HG03571 (cell line): ENCODE measurements around the gene OLA1.

Source experiments
- ATAC-seq: cut with Tn5 transposase; IDR thresholded peaks from one replicate; pipeline ENCODE4 v1.9.1; 2021; ENCODE audit not compliant: unreplicated experiment

OLA1 gene

DNA sequence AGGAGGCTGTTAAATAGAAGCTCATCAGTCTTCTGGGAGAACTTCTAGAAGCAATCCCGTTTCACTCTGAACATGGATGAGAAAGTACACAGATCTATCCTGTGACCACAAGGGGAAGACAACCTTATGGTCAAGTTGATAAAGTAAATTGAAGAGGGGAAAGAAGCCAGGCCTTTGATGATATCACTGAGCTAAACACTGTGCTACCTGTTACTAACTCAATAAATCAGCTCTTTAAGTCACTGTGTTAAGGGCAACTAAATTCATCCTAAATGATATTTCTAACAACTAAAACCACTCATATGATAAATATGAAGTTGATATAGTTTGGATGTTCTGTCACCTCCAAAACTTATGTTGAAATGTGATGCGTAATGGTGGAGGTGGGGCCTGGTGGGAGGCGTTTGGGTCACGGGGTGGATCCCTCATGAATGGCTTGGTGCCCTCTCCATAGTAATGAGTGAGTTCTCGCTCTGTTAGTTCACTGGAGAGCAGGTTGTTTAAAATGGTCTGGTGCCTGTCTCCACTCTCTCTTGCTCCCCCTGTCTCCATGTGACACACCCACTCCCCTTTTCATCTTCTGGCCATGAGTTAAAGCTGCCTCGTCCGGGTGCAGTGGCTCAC is 23.6 kb downstream of the OLA1 start:
- no peak for ATAC-seq

DNA sequence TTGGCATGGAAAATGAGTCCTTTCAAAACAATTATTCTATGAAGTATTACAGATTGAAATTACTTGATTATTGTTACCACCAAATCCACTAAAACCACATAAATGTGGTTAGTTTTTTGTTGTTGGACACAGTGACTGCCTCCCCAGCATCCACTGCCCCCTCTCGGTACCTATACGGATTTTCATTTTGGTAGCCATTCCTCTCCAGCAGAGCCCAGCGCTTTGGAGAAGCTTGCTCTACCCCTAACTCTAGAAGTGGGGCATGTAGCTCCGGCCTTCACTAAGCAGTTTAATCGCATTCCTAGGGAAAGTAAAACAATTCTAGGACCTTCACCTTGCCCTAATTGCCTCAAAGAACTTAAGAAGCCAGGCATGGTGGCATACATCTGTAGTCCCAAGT is 24.2 kb downstream of the OLA1 start:
- no peak for ATAC-seq

DNA sequence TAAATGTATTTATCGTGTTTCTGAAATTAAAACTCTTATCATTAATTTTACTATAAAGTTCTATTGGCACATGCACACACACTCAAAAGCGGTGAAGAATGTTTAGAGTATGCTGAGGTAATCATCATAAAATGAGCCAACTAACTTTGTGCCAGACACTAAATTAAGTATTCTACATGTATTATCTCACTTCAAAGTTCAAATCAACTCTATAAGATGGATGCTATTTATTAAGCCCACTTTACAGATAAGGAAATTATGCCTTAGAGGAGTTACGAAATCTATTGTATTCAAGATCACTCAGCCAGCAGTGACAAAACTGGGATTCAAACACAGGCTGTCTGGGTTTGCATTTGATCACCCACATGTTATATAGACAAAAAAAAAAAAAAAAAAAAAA is 24.9 kb downstream of the OLA1 start:
- ATAC-seq = no peak

DNA sequence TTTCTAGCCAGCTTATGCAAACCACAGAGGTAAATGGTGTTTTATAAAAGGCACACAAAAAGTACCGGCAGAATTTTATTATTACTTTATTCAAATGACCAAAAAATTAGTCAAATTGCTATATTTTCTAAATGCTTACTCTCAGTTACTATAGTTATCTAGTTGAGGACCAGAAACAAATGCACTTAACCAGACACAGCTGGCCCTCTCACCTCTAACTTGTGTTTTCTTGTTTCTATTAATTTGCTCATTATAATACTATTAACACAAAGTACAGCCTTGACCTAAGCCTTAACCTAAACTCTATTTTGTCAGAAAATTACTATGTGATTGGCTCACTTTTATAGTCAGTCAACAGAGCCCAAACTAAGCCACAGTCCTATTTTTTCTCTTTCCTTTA is 26.2 kb downstream of the OLA1 start:
- ATAC-seq = no peak

DNA sequence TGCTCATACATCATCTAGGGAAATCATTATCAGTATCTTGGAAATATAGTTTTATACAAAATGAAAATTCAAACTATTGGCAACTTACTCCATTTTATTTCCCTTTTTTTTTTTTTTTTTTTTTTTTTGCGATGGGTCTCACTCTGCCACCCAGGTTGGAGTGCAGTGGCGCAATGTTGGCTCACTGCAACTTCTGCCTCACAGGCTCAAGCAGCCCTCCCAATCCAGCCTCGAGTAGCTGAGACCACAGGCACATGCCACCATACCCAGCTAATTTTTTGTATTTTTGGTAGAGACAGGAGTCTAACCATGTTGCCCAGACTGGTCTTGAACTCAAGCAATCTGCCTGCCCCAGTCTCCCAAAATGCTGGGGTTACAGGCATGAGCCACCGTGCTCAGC is 29.0 kb downstream of the OLA1 start:
- ATAC-seq = no peak

DNA sequence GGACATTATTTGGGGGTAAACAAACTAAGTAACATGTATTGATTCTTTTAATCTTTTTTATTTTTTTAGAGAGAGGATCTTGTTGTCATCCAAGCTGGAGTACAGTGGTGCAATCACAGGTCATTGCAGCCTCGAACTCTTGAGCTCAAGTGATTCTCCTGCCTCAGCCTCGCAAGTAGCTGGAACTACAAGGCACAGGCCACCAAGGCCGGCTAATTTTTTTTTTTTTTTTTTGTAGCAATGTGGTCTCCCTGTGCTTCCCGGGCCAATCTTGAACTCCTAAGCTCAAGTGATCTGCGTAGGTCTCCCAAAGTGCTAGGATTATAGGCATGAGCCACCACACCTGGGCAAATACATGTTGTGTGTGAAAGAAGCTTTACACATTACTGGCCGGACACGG is 29.6 kb downstream of the OLA1 start:
- ATAC-seq = no peak

DNA sequence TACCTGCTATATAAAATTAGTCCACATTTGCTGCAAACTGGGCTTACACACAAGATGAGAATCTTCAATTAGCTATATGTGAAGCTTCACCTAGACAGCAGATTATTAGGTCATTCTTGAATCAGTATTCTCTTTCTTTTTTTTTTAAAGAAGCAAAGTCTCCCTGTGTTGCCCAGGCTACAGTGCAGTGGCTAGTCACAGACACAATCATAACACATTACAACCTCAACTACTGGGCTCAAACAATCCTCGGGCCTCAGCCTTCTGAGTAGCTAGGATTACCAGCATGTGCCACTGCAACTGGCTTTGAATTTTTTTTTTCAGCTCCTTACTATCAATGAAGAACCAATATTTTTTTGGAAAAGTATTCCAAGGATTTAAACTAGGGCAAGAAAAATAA is 30.5 kb downstream of the OLA1 start:
- ATAC-seq = no peak

DNA sequence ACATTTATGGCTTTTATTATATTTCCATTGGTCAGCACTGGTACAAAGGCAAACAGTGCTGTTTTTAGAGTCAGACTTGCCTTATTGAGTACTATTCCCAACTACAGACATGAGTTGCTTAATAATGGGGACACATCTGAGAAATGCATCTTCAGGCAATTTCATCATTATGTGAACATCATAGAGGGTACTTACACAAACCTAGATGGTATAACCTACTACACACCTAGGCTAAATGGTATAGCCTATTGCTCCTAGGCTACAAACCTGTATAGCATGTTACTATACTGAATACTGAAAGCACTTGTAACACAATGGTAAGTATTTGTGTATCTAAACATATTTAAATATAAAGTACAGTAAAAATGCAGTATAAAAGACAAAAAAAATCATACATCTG is 36.4 kb downstream of the OLA1 start:
- no peak for ATAC-seq

DNA sequence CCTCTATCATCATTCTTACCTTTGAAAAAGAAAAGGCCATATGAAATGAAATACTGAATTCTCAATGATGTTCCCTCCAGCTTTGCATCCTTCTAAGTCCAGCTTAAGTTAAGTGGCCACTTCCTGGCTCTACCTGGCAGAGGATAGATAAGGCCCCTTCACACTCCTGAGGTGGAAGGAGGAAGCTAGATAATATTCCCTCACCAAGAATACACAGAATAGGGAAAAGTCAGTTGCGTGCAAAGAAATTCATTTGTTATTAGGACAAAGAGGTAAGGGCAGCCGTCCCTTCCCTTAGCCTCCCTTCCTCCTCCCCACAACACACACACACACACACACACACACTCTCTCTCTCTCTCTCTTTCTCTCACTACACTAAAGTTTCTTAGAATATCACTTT is 37.5 kb downstream of the OLA1 start:
- no peak for ATAC-seq

DNA sequence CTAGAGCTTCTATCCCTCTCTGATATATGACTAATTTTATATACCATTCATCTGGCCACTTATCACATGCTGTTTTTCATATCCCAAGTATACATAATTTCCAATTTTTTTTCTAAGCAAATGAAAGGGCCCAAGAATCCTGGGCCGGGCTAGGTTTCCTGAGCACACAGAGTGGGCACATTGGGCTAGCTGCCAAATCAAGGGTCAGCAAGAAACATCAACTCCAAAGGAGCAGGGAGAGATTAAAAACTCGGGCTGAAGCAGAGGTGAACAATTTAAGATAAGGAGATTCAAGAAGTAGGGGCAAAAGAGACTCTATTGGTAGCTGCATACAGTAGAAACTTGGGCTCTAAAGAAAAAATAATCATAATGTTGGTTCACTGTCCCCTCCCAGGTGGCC is 39.0 kb downstream of the OLA1 start:
- no peak for ATAC-seq

DNA sequence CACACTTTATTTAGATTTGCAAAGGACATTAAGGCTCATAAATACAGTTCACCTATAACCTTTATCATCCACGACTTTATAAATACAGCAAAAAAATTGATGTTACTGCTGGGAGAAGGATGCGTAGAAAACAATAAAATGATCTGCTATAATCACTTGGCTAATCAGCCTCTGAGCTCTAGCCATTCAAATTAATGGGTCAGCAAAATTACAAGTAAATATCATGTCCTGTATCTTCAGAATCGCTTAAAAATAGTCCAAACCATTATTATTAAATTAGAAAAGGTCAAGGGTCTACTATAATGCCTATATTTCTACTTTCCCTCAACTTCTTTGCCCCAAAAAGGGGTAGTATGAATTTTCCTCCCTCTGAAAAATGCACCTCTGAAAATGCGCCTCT is 40.3 kb downstream of the OLA1 start:
- ATAC-seq = no peak

DNA sequence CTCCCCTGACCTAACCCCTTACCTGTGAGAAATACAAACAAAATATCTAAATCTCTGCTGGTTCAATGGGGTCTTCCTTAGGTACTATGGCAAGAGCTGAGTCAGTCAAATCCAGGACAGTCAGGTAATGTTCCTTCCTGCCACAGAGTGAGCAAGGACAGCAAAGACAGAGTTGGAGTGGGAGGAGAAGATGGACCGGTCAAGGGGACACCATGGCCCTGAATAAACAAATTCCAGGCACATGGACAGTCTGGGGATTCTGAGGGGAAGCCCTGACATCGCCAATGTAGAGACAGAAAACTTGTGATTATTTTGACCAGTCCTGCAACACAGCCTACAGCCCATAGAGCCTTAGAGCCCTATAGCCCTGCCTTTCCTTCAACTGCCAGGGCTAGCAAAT is 42.8 kb downstream of the OLA1 start:
- ATAC-seq = no peak

DNA sequence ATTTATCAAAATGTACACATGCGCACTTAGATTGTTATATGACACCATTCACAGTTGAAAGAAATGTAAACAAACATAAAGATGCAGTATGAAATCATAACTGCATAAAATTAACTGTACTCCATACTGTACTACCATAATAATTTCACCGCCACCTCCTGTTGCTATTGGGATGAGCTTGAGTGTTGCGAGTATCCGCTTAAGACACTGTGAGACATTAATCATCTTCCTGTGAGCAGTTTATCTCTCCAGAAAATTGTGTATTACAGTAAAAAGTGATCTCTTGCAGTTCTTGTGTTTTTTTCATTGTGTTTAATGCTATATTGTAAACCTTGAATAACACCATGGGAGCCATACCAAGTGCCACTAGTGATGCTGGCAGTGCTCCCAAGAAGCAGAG is 46.1 kb downstream of the OLA1 start:
- ATAC-seq = no peak

DNA sequence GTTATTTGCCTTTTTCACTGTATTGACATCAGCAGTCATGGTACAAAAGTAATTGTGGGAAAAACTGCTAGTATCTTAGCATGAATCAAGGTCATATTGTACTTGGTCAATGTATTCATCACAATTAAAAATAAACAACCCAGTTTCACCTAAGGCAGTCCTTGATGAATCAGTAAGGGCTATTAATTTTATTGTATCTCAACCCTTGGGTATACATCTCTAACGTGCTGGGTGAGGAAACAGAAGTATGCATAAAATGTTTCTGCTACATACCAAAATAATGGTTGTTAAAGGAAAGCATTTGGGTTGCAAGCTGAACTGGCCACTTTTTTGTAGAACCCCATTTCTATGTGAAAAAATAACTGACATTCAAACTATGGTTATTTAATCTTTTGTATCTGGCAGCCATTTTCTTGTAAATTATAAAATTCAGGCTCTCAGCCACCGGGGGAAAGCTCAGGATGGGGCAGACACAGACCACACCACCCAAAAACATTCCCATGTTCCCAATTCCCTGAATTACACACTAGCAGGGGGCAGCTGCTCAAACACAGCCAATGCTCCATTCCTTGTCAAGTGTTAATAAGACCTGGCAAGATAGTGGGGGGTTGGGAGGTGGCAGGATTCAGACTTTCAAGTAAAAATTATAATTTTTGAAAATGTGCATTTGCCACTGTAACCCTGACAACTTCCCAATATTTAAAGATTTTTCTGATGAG is 49.3 kb downstream of the OLA1 start:
- ATAC-seq = no peak

DNA sequence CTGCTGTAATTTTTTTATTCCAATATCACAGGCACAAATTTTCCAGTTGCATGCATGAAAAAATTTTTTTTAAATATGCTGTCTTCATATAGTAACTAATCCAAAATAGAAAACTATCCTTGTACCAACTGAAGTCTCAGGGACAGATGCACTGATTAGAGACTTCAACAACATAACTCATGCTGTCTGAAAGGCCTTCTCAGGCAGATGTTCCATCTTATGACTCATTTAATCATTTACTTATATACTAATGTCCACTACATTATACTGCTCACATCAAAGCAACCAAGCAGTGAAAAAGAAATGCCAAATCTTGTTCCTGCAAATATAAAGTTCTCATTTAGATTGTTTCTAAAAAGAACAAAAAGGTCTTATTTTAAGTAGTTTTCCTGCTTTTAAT is 53.1 kb downstream of the OLA1 start:
- ATAC-seq = no peak

DNA sequence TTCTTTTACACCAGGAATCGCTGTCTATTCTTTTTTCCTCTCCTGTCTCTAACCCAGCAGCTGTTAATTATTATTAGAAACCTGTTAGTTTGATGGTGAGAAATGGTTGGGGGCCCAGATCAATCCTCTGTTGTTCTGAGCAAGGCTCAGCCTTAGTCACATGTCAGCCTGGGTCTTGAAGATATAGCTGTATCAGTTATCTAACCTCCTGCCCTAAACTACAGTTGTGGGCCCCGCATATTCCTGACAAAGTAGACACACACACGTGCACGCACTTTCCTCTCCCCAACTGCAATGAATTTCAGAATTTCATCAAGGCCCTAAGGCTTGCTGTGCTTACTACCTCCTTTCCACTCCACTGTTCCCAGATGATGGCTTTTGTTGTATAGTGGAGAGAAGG is 54.6 kb downstream of the OLA1 start:
- no peak for ATAC-seq

DNA sequence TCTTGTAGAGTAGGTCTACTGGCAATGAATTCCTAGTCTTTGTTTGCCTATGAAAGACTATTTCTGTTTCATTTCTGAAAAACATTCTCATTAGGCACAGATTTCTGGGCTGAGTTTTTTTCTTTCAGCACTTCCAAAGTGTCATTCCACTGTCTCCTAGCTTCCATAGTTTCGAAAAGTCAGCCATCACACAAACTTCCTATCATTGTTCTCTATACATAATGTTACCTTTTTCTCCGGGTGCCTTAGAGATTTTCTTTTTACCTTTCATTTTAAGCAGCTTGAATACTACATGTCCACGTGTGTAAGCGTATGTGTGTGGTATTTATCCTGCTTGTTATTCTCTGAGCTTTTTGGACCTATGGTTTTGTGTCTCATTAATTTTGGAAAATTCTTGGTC is 55.7 kb downstream of the OLA1 start:
- ATAC-seq = no peak

DNA sequence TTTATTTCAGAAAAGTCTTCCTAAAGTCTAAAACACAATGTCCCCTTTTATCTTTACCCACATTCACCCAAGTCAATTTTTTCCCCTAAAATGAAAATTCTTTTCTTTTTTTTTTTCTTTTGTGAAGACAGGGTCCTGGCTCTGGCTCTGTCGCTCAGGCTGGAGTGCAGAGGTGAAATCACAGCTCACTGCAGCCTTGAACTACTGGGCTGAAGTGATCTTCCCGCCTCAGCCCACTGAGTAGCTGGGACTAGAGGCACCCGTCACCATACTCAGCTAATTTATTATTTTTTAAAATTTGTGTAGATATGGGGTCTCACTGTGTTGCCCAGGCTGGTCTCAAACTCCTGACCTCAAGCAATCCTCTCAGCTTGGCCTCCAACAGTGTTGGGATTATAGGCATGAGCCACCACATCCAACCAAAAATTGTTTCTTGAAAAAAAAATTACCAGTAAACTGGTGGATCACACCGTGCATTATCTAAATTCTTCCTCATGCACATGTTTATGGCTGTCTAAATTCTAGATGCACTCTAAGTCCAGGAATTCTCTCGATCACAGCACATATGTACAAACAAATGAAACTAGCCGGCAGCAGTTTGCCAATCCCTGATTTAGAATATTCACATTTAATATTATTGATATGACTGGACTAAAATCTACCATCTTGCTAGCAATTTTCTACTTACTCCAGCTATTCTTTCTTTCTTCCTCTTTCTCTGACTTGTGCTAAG is 56.8 kb downstream of the OLA1 start:
- ATAC-seq = no peak

DNA sequence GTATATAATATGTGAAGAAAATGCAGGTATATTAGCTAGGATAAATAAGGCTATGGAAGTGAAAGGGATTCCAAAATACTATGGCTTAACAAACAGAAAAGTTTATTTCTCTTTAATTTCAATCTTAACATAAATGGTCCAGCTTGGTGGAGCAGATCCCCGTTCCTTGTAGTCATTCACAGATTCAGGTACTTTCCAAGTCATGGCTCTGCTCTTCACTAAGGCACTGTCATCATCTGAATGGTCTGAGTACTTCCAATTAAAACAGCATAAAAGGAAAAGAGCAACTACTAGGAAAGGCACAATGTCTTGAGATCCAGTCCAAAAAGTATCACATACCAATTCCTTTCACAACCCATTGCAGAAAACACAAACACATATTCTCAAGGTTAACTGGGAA is 63.4 kb downstream of the OLA1 start:
- ATAC-seq = no peak

DNA sequence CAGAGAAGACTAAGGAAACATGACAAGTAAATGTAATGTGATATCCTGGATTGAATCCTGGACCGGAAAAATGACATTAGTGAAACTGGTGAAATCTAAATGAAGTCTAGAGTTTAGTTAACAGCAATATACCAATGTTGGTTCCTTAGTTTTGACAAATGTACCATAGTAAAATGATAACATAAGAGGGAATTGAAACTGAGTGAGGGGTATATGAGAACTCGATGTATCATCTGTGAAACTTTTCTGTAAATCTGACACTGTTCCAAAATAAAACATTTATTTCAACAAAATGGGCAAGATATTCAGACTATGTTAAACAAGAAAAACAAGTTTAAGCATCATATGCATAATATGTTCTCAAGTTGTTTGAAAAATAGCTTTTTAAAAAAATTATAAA is 63.8 kb downstream of the OLA1 start:
- ATAC-seq = no peak

DNA sequence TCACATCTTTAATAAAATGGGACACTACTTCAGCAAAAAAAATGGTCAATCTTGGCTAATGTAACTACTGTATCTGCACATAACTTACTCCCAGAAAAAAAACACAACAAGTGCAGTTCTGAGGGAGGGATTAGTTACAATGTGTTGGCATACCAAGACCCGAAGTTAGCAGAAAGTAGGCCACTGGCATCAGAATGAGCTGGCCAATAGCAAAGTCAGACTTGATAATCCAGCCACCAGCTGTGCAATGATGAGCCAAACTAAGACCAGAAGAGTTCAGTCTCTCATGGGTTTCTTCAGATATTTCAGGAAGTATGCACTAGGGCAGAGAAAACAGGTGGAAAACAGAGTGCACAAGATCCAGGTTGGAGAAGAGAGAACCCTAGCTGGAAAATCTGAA is 65.3 kb downstream of the OLA1 start:
- ATAC-seq = no peak

DNA sequence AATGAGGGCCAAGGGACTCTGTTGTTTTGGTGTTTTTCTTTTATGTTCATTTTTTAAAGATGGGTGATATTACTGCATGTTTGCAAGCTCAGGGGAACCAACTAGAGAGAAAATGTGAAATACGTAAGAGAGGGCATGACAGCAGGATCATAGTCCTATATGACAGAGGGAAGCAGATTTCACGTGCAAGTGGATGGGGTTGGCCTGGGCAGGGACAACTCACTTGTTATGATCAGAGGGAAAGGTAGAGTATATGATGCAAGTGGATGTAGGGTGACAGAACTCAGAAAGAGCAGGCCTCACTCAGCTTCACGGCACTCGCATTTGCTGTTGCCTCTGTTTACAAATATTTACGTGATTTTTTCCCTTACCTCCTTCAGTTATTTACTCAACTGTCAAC is 67.0 kb downstream of the OLA1 start:
- ATAC-seq = no peak
